Measurements from ENCODE around the gene TIMM13. TPM values are rescaled to one million over a fixed set of nuclear protein-coding genes. Genes with fewer than 3 reads are reported as not detected.

Gene TIMM13
- total and polyA plus RNA-seq, 9 of the 15 experiments (the other 6 are each of a cell fraction or from before 2014, with no cell fraction given): 17.6 to 215 (median 71.8) TPM

GRCh38 chr19:2475702-2476450, 48.5 kb upstream of the TIMM13 start, which contains the start of gene GADD45B (continued):
- TF ChIP-seq ZNF318 (IDR thresholded peaks at IDR 0.05; ENCODE audit: borderline replicate concordance in 1 of 2, low read depth in 1 of 2): no peak
- TF ChIP-seq NEUROD1 (IDR thresholded peaks at IDR 0.05; ENCODE audit: borderline replicate concordance, low read depth, low read length, partially characterized antibody): peak; percentile 71
- TF ChIP-seq SIRT6 (IDR thresholded peaks at IDR 0.05; ENCODE audit: low read depth, low read length): no peak
- no peak for TF ChIP-seq NFIX (CRISPR knock-in tag; IDR thresholded peaks at IDR 0.05; ENCODE audit: low read depth)
- TF ChIP-seq NR2C1 (IDR thresholded peaks at IDR 0.05): no peak
- no peak for TF ChIP-seq NR2C1 (tag; IDR thresholded peaks at IDR 0.05)
- peak; percentile 56; the same call in 1 of the 2 replicates for TF ChIP-seq TEAD4 (IDR thresholded peaks at IDR 0.05; ENCODE audit: low read length)
- no peak for TF ChIP-seq TEAD4 (CRISPR knock-in tag; IDR thresholded peaks at IDR 0.05; ENCODE audit: borderline replicate concordance)
- no peak for TF ChIP-seq ZNF518B (CRISPR knock-in tag; IDR thresholded peaks at IDR 0.05)
- TF ChIP-seq FOXO4 (CRISPR knock-in tag; IDR thresholded peaks at IDR 0.05): no peak
- no peak for TF ChIP-seq ZNF586 (CRISPR knock-in tag; conservative IDR thresholded peaks at IDR 0.05)
- no peak for TF ChIP-seq NR2F6 (CRISPR knock-in tag; IDR thresholded peaks at IDR 0.05)
- TF ChIP-seq FUS (optimal IDR thresholded peaks at IDR 0.05; ENCODE audit: low read depth, low read length): no peak

Measured in K562 (cell line).